ENCODE measurements around the gene MADCAM1. TPM values are rescaled to one million over a fixed set of nuclear protein-coding genes. Genes with fewer than 3 reads are reported as not detected.

MADCAM1 gene
- total RNA-seq, 2 experiments from 2014 or later: 0.20 to 0.22 TPM

- Mint-ChIP-seq H3K4me1 (ENCODE audit: low read depth) (peaks cover 13% of the 10 kb centered on the region), H3K9me3 (no peaks in the 10 kb centered on the region), H3K27me3 (no peaks in the 10 kb centered on the region), H3K36me3 (ENCODE audit: low read depth) (peaks cover 9% of the 10 kb centered on the region), H3K4me3 (no peak overlapping the region), H3K27ac (no peak overlapping the region)
- no peak for DNase-seq
- no peak for ATAC-seq
- ChIA-PET CTCF (no interaction called here), POLR2A (no interaction called here)
- intact Hi-C loops (cut with micrococcal nuclease): no loop called here
- no peak for TF ChIP-seq CTCF (IDR thresholded peaks at IDR 0.05)
These were observed 52.9 kb downstream of the MADCAM1 start for GRCh38 chr19:548886-549830.

GRCh38 chr19:554817-555216 lies 58.5 kb downstream of the MADCAM1 start:
- DNase-seq (no peak), ATAC-seq (no peak)
- CTCF ChIA-PET: no interaction called here
- Mint-ChIP-seq H3K27me3 (no peaks in the 10 kb centered on the region), H3K36me3 (ENCODE audit: low read depth) (no peaks in the 10 kb centered on the region), H3K4me3 (no peak overlapping the region), H3K9me3 (no peaks in the 10 kb centered on the region), H3K27ac (no peak overlapping the region), H3K4me1 (ENCODE audit: low read depth) (no peaks in the 10 kb centered on the region)
- no peak for TF ChIP-seq CTCF (IDR thresholded peaks at IDR 0.05)
- intact Hi-C loops (cut with micrococcal nuclease): no loop called here
- POLR2A ChIA-PET: interaction anchor here (2.2 kb wide), 1 partner anchor 17 kb away, joined by 8 read pairs; the partner anchor contains the start of gene BSG

Other genes starting within 250 kb of the MADCAM1 start
- under 1 TPM in 1 of 2 experiments, not detected in 1; 0.36 TPM for gene PLPP2, start 205.1 kb upstream of the MADCAM1 start, total RNA-seq
- gene MIER2, start 151.7 kb upstream of the MADCAM1 start, total RNA-seq: 10 to 100 TPM; 20.0 to 20.4 TPM
- gene C2CD4C, start 87.3 kb upstream of the MADCAM1 start, total RNA-seq: under 1 TPM; 0.13 to 0.25 TPM
- gene SHC2, start 35.5 kb upstream of the MADCAM1 start, total RNA-seq: under 1 TPM; 0.25 to 0.45 TPM
- gene TPGS1, start 11.0 kb downstream of the MADCAM1 start, total RNA-seq: 1 to 10 TPM; 8.9 to 9.3 TPM
- gene CDC34, start 35.3 kb downstream of the MADCAM1 start, total RNA-seq: 10 to 100 TPM; 38.1 to 43.7 TPM
- gene GZMM, start 47.6 kb downstream of the MADCAM1 start, total RNA-seq: 10 to 100 TPM; 52.7 to 58.5 TPM
- gene BSG, start 76.1 kb downstream of the MADCAM1 start, total RNA-seq: 100 to 1,000 TPM; 159 to 160 TPM
- under 1 TPM; 0.18 TPM for gene HCN2, start 93.4 kb downstream of the MADCAM1 start, total RNA-seq
- 10 to 100 TPM; 66.6 to 67.9 TPM for gene POLRMT, start 137.1 kb downstream of the MADCAM1 start, total RNA-seq
- under 1 TPM in 1 of 2 experiments, not detected in 1; 0.16 TPM for gene FGF22, start 143.4 kb downstream of the MADCAM1 start, total RNA-seq
- gene RNF126, start 166.7 kb downstream of the MADCAM1 start, total RNA-seq: 100 to 1,000 TPM in 1 of 2 experiments, 10 to 100 TPM in 1; 99.1 to 101 TPM
- gene FSTL3, start 179.9 kb downstream of the MADCAM1 start, total RNA-seq: 10 to 100 TPM; 12.3 TPM
- not detected for gene PRSS57, start 199.0 kb downstream of the MADCAM1 start, total RNA-seq
- gene PALM, start 212.4 kb downstream of the MADCAM1 start, total RNA-seq: under 1 TPM; 0.22 to 0.36 TPM

All from activated CD8-positive, alpha-beta T cell treated with anti-CD3 and anti-CD28 coated beads for 36 hours (primary cell).